GM18508 (cell line): Measurements from ENCODE around the gene PSORS1C1.

Experiments
- ATAC-seq: cut with Tn5 transposase; IDR thresholded peaks from one replicate; pipeline ENCODE4 v1.9.1; 2021; ENCODE audit warnings: moderate number of reproducible peaks; ENCODE audit not compliant: insufficient read depth, unreplicated experiment

PSORS1C1 gene

GRCh38 chr6:31092769-31093505 lies 21.7 kb upstream of the PSORS1C1 start:
- ATAC-seq: no peak

DNA sequence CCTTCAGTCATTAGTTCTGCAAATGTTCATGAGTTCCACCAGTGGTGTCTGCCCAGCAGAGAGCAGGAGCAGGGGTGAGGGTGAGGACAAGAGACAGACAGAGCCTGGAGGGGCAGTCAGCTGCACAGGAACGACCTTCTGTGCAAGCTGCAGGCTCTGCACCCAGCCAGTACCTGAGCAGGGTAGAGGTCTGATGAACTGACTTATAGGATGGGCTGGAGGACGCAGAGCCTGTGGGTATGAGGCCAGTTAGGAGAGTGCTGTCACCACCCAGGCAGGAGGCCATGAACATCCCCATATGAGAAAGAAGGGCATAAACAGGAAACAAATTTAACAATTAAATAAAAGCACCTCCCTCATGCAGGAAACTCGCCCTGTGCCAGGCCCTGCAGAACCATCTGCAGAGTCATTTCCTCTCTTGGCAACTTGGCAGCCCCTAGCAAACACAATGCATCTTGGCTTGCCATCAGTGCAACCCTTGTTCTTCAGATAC lies 20.2 kb upstream of the PSORS1C1 start:
- no peak for ATAC-seq

GRCh38 chr6:31096215-31096614 lies 18.4 kb upstream of the PSORS1C1 start:
- no peak for ATAC-seq

- ATAC-seq: no peak
These were observed 17.9 kb upstream of the PSORS1C1 start for GRCh38 chr6:31096656-31097055.

- ATAC-seq: no peak
These were observed 16.1 kb upstream of the PSORS1C1 start for GRCh38 chr6:31098449-31098938.

DNA sequence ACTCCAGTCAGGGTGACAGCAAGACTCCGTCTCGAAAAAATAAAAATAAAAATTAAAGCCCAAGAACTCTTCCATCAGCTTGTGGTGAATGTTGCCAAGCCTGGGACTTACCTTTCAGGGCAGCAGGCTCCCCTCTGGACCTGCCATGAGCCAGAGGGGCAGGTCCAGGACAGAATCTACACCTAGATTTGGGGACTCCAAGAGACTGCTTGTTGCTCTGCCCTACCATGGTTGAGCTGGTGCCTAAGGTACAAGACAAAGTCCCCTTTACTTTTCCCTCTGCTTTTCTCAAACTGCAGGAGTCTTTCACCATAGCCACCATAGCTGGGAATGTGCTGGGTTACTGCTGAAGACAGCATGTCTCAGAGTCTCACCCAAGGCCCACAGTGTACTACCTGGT lies 11.5 kb upstream of the PSORS1C1 start:
- no peak for ATAC-seq

- ATAC-seq: no peak
These were observed 7.5 kb upstream of the PSORS1C1 start for GRCh38 chr6:31107052-31107451.

DNA sequence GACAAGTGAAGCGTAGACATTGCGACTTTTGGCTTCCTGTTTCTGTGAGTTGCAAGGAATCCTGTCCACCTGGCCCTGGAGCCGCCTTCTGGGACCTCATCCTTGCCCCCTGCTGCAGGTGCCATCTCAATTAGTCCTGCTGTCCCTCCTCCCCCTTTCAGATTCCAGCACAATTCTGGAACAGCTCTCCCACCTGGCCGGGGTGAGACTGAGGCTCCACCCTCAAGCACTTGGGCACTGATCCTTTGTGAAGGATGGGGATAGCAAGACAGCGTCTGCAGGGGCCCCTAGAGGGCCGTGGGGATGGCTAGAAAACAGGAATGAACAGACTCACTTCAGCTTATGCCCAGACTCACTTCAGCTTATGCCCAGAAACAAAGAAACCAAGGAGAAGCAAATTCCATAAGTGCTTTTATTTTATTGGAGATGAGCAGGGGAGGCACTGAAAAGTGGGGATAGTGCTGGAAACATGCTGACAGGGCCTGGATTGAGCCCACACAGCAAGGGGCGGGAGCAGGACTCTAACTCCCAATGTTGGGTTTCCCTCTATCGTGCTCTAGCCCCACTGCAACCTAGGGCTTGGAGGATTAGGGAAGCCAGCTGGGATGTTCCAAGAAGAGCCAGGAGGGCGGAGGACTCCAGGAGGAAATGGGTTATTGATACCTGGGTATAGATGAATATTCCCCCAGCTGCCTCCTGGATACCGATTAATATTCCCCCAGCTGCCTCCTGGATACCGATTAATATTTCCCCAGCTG lies 3.6 kb upstream of the PSORS1C1 start:
- ATAC-seq: no peak

- no peak for ATAC-seq
These were observed 2.9 kb upstream of the PSORS1C1 start for GRCh38 chr6:31111712-31112111.

GRCh38 chr6:31112478-31112877 lies 2.1 kb upstream of the PSORS1C1 start, which contains the start of gene C6orf15:
TSS of gene C6orf15 (minus strand) at chr6:31112575. CDS start at chr6:31112555, 20 bp downstream.
- ATAC-seq: no peak

DNA sequence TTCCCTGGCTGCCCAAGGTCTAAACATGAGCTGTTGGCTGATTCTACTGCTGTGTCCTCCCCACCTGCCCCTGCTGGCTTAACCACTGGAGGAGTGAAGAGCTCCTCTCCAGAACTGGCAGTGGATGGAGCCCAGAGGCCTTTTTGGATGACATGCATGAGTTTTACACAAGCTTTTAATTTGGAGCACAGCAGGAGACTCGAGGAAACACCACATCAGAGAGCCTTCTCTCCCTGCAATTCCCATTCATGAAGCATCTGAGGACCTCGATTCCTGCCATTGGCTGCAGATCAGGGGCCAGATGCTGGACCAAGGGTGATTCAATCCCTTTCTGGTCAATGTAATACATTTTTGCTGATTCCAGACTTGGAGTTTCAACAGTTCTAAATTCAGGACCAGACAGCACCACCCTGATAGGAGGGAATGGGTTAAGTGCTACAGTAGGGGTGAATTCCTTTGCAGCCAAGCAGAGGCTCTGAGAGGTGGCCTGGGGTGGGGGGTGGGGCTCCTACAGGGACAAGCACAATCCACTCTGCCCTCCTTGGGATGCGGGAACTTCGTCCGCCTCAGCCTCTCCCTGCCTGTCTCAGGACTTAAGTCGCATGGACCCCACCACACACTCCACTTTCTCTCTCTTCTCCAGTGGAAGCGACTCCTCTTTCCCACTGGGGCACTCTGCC lies 599 bp upstream of the PSORS1C1 start:
- no peak for ATAC-seq

GRCh38 chr6:31114970-31115849 lies 610 bp downstream of the PSORS1C1 start:
- no peak for ATAC-seq

DNA sequence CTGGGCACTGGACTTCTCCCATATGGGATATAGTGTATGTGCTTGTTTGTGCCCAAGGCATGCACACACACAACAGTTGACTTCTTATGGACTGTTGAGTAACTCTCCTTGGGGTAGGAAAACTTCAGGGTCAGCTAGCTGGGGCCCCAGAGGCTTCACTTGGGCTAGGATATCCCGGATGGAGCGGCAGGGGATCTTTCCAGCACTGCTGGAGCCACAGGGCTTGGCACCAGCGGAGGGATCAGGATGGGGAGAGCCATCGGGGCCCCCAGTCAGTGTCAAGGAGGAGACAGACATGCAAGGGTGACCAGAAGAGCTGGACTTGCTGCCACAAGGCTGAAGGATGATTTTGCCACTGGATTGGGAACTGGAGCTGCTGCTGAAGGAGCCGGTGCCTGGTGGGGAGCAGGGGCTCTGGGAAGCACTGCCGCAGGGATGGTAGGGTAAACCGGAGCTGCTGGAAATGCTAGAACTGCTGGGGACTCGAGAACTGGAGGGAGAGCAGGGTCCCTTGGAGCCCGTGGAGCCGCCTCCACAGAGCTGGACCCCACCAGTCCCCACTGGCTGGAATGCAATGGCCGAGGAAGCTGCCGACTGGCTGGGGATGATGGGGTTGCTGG lies 1.5 kb downstream of the PSORS1C1 start:
- no peak for ATAC-seq

DNA sequence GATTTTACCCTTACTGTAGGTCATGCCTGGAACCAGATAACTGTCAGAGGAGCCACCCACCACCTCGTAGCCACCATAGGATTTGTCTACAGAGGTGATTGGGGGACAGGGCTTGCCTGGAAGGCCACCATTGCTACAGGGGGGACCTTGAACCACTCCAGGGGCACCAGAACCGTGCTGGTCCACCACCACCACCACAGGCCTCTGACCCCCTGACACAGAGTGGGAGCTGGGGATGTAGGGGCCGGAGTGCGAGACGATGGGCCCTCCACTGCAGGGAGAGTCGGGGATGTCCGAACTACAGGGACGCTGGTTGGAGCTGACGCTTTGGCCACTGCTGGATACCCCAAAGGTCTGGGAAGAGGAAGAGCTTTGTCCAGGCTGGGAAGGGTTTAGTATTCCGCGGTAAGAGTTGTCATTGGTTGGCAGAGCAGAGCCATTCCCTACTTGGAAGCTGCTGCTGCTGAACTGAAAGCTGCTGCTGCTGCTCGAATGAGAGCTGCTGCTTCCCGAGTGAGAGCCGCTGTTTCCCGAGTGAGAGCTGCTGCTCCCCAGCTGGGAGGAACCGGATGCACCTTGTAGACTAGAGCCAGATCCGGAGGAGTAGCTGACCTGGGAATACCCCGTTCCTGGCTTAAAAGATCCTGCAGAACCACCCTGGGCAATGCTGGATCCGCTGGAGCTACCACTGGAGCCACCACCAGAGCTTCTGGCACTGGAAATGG lies 2.2 kb downstream of the PSORS1C1 start:
- no peak for ATAC-seq

GRCh38 chr6:31118178-31118577 lies 3.6 kb downstream of the PSORS1C1 start:
- ATAC-seq: no peak

- no peak for ATAC-seq
These were observed 5.7 kb downstream of the PSORS1C1 start, which contains the start of gene CDSN for GRCh38 chr6:31120151-31120915. TSS of gene CDSN (minus strand) at chr6:31120446. CDS start at chr6:31120419, 27 bp downstream.

DNA sequence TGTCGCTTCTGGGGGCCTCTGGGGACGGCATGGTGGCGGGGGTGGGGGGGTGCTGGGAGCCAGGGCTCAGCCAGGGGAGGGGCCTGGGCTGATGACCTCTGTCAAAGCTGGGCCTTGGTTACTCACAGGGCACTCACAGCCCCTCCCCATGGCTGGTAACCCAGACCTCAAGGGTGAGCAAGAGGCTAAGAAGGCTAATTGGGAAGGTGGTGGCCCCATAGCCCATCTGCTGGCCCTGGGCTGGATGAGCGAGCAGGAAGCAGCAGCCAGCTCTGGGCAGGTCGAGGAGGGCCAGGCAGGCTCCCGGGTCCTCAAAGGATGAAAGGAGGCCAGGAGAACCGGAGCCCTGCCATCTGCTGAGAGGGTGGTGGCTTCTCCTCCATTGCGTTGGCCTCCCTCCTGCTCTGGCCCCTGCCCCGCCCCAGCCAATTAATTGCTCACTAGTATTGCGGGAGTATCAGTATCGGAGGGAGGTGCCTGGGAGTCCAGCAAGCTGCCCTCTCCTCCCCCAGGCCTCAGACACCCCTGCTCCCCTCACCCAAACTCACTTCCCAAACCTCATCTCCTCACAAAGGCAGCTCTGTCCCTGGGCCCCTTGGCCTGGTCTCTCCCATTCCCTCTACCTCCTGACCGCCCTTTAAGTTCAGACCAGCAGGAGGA lies 6.7 kb downstream of the PSORS1C1 start:
- ATAC-seq: no peak
